WERI-Rb-1 (cell line): ENCODE data around the gene HHAT.

ENCODE experiments used
- DNase-seq: peaks from one replicate; pipeline ENCODE4 v3.0.0-alpha.2; 2020
- H3K27ac ChIP-seq: fragments of 250-450 bp; sonication (Bioruptor Pico); 2 replicates; pipeline ENCODE4 v1.5.1; 2020; ENCODE audit warnings: mild to moderate bottlenecking, moderate library complexity
- H3K27me3 ChIP-seq: fragments of 250-450 bp; sonication (Bioruptor Pico); 2 replicates; pipeline ENCODE4 v1.5.1; 2021; ENCODE audit warnings: mild to moderate bottlenecking, low read depth, moderate library complexity; ENCODE audit not compliant: insufficient read depth, severe bottlenecking
- H3K36me3 ChIP-seq: fragments of 250-450 bp; sonication (Bioruptor Pico); 2 replicates; pipeline ENCODE4 v1.5.1; 2020; ENCODE audit warnings: mild to moderate bottlenecking, moderate library complexity
- H3K4me3 ChIP-seq: 2 replicates; pipeline ENCODE4 v1.5.1; 2011; ENCODE audit warnings: low read depth, mild to moderate bottlenecking, control low read depth, low read length
- H3K9me3 ChIP-seq: fragments of 250-450 bp; sonication (Bioruptor Pico); 2 replicates; pipeline ENCODE4 v1.5.1; 2021; ENCODE audit warnings: mild to moderate bottlenecking, moderate library complexity; ENCODE audit not compliant: severe bottlenecking
- TF ChIP-seq, protein P1 (sequence below): IDR thresholded peaks from 2 replicates; pipeline ENCODE4 v1.5.1; 2011; ENCODE audit warnings: low read depth, mild to moderate bottlenecking, control low read depth, inconsistent platforms, low read length

HHAT gene

DNA sequence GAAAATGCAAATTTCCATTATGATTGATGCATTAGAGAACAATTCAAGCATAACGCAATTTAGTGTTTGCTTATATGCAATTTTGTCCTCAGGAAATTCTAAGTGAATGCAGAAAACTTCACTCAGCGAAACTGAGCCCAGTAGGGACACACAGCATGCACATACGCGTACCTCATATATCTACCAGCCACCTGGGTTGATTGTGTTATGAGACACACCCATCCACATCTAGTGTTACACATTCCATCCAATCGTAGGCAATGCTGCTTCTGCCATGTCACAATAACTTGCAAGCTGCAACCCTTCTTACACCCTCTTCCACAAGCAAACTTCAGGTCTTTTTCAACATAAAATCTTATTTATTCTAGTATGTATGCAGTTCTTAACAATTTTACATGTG lies 312.9 kb downstream of the HHAT start:
- H3K4me3 ChIP-seq: no peak overlapping the region

DNA sequence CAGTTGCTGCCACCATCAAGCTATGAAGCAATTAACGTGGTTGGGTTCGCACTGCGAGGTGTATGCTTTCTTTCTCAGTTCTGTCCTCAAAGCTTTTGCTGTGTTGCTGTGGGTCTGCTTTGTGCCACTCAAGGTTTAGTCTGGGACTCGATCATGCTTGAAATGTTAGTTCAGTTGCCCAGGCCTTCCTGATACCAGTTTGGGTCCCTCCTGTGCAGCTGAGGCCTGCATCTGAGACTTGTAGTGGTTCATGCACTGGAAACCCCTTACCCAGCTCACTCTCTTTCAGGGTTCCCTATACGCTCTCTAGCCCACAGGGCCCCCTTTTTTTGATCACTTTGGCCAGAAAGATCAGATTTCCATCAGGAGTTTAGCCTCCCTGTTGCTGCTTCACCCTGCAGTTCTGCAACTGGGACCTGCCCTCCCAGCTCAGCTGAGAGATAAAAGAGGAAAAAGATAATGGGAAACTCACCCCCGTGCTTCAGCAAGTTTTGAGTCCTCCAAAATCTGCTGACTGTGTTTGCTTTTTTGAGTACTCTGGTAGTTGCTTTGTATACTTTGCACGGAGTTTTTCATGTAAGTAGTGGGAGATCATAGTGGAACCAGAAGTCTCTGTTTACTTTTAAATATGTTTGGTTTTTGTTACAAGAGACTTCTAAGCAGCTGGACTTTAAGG lies 317.0 kb downstream of the HHAT start:
- H3K27me3 ChIP-seq: no peaks in the 10 kb centered on the region
- no peak for DNase-seq
- no peaks in the 10 kb centered on the region for H3K36me3 ChIP-seq
- TF ChIP-seq, protein P1, sequence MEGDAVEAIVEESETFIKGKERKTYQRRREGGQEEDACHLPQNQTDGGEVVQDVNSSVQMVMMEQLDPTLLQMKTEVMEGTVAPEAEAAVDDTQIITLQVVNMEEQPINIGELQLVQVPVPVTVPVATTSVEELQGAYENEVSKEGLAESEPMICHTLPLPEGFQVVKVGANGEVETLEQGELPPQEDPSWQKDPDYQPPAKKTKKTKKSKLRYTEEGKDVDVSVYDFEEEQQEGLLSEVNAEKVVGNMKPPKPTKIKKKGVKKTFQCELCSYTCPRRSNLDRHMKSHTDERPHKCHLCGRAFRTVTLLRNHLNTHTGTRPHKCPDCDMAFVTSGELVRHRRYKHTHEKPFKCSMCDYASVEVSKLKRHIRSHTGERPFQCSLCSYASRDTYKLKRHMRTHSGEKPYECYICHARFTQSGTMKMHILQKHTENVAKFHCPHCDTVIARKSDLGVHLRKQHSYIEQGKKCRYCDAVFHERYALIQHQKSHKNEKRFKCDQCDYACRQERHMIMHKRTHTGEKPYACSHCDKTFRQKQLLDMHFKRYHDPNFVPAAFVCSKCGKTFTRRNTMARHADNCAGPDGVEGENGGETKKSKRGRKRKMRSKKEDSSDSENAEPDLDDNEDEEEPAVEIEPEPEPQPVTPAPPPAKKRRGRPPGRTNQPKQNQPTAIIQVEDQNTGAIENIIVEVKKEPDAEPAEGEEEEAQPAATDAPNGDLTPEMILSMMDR: no peak
- H3K4me3 ChIP-seq: no peak overlapping the region
- no peak overlapping the region for H3K27ac ChIP-seq
- no peaks in the 10 kb centered on the region for H3K9me3 ChIP-seq

More for the DNA sequence above, 312.9 kb downstream of the HHAT start:
- DNase-seq: no peak
- no peaks in the 10 kb centered on the region for H3K36me3 ChIP-seq
- H3K27me3 ChIP-seq: no peaks in the 10 kb centered on the region
- H3K9me3 ChIP-seq: no peaks in the 10 kb centered on the region
- TF ChIP-seq, protein P1: no peak
- H3K27ac ChIP-seq: no peak overlapping the region

DNA sequence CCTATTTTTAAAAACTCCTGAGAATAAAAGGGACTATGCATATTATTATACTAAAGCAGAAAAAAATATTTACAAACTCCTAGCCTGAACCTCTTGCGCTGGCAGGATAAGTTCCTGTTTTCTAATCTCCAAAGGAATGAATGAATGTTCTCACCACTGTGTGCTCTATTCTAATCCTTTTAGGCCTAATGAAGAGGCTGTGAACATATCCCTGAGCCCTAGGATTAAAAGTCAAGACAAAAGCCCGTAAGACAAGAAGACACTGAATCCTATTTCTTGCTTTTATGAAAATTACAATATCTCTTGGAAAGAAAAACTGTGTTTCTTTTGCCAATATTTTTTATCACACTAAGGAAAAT lies 317.5 kb downstream of the HHAT start:
- H3K9me3 ChIP-seq: no peaks in the 10 kb centered on the region
- H3K27ac ChIP-seq: no peak overlapping the region
- H3K27me3 ChIP-seq: no peaks in the 10 kb centered on the region
- no peaks in the 10 kb centered on the region for H3K36me3 ChIP-seq
- TF ChIP-seq, protein P1: no peak
- H3K4me3 ChIP-seq: no peak overlapping the region
- no peak for DNase-seq

DNA sequence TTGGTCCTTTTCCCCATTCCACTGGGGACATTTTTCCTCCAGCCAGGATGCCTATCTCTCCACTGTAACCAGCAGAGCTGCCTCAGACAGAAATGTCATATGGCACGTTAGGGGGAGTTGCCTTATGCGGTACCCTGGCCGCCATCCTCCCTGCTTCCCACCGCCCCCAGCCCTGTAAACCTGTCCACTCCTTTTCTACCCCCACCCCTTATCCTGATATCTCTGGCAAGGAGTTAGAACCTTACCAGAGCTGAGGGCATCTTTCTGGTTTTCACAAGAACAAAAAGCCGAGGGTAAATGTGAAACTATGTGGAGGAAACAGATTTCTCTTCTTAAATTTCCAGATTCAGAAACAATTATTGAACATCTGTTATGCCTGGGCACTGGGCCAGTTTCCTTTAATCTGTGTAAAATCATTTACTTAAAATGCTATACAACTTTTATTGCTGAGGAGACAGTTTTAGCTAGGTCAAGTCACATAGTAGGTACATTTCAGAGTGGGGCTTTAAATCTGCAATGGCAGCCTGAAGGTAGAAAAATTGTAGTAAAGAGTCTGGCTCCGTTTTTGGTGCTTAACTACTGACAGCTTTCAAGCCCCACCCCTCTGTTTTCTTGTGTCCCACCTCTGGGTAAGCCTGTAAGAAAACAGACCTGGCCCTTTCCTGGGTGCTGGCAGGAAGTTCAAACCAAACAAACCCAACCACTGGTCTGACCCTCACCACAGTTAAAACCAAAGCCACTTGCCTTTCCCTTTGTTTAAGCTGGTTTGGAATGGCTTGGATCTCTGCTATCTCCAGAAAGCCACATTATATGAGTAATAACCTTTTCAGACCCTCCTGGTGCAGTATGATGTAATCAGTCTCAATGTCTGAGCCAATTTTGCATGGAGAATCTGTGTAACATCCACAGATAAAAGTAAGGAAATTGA lies 319.0 kb downstream of the HHAT start:
- Histone ChIP-seq H3K4me3 (no peak overlapping the region), H3K36me3 (no peaks in the 10 kb centered on the region), H3K27ac (no peak overlapping the region), H3K27me3 (no peaks in the 10 kb centered on the region), H3K9me3 (no peaks in the 10 kb centered on the region)
- TF ChIP-seq, protein P1: no peak
- DNase-seq: no peak

DNA sequence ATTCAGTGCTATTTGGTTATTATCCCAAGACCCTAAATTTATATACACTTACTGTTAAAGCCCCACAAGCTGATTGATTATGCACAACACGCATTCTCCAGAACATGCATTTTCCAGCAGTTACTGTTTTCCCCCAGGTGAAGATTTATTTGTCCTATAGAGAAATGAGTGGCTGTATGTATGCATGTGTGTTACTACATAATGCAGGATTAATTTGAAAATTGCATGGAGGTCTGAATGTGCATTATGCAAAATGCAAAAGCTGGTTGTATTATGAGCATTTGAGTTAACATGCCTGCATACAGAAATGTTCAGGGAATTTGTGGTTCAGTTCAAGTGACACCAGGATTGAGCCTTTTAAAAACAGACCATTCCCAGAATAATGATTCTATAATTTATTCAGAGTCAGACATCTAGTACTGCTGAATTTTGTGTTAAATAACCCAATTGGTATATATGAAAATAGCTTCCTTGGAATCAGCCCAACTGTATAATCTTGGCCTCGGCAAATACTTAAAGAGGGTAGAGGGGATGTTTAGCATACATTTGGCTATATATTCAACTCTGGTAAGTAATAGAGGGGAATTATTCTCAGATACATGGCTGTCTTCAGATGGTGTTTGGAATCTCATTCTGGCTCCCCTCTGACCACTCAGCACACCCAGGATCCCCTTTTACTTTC lies 320.0 kb downstream of the HHAT start:
- H3K4me3 ChIP-seq: no peak overlapping the region
- H3K36me3 ChIP-seq: no peaks in the 10 kb centered on the region
- no peak for DNase-seq
- no peaks in the 10 kb centered on the region for H3K9me3 ChIP-seq
- TF ChIP-seq, protein P1: no peak
- no peaks in the 10 kb centered on the region for H3K27me3 ChIP-seq
- no peak overlapping the region for H3K27ac ChIP-seq
